ENCODE results near the gene SERPINB4.

SERPINB4 gene

DNA sequence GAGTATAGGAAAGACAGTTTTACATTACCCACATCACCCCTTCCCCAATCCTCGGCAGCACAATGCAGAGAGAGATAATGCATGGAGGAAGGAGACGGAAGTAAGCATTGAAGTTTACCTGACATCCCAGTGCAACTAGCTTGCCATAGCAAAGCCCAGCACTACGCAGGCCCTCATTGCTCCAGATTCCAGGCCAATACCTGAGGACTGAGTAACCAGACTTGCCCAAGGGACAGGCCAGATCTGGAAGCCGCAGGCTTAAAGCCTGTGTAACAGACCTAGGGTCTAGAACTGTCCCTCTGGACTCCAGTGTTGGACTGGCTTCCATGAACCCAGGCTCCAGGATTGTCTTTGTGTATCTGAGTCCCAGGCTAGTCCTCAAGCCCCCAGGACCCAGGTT is 17.6 kb downstream of the SERPINB4 start:
- Histone ChIP-seq H3K9me3 (ENCODE audit: control insufficient read depth, low read length) (peaks cover 33% of the 10 kb centered on the region), H3K4me3 (ENCODE audit: extremely low read depth, insufficient read depth, low read length, poor library complexity, severe bottlenecking) (no peak overlapping the region), H3K4me1 (ENCODE audit: control insufficient read depth, insufficient read depth, low read length, poor library complexity, severe bottlenecking) (no peaks in the 10 kb centered on the region), H3K27ac (ENCODE audit: low read depth, low read length, severe bottlenecking) (no peak overlapping the region), H3K36me3 (ENCODE audit: control insufficient read depth, insufficient read depth, low read length) (no peaks in the 10 kb centered on the region)
- WGBS, 2 experiments (ENCODE audit: insufficient coverage in 2 of 2): 83 to 90% methylated on average over 3 to 4 of the region's 4 CpGs

DNA sequence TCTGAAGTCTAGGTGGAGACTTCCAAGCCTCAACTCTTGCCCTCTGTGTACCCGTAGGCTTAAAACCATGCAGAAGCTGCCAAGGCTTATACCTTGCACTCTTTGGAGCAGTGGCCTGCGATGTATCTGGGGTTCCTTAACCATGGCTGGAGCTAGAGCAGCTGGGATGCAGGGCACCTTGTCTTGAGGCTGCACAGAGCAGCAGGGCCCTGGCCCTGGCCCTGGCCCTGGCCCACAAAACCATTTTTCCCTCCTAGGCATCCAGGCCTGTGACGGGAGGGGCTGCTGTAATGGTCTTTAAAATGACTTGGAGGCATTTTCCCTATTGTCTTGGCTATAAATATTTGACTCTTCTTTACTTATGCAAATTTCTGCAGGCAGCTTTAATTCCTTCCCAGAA is 19.2 kb downstream of the SERPINB4 start:
- H3K4me1 ChIP-seq (ENCODE audit: control insufficient read depth, insufficient read depth, low read length, poor library complexity, severe bottlenecking): no peaks in the 10 kb centered on the region
- H3K9me3 ChIP-seq (ENCODE audit: control insufficient read depth, low read length): peaks cover 33% of the 10 kb centered on the region
- no peaks in the 10 kb centered on the region for H3K36me3 ChIP-seq (ENCODE audit: control insufficient read depth, insufficient read depth, low read length)
- H3K27ac ChIP-seq (ENCODE audit: low read depth, low read length, severe bottlenecking): no peak overlapping the region
- no peak overlapping the region for H3K4me3 ChIP-seq (ENCODE audit: extremely low read depth, insufficient read depth, low read length, poor library complexity, severe bottlenecking)
- 88 to 93% methylated on average over 1 to 2 of the region's 3 CpGs for WGBS, 2 experiments (ENCODE audit: insufficient coverage in 2 of 2)

DNA sequence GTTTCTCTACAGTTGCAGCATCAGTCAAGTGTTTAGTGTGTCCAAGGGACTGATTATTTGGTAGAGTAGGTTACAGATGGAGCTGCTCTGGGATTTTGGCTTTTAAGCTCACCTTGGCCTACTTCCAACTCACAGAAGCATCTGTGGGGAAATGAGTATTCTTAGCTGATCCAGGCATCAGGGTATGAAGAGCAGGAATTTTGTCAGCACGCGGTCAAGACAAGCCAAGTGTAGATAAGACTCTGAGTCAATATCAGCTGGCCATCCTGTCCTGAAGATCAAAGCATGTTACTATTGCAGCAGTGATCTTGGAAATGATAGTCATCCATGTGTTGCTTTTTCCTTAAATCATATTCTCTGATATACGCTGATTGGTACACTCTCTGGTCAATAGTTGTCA is 24.4 kb downstream of the SERPINB4 start:
- Histone ChIP-seq H3K27ac (ENCODE audit: low read depth, low read length, severe bottlenecking) (no peak overlapping the region), H3K4me1 (ENCODE audit: control insufficient read depth, insufficient read depth, low read length, poor library complexity, severe bottlenecking) (peaks cover 4% of the 10 kb centered on the region), H3K4me3 (ENCODE audit: extremely low read depth, insufficient read depth, low read length, poor library complexity, severe bottlenecking) (no peak overlapping the region), H3K36me3 (ENCODE audit: control insufficient read depth, insufficient read depth, low read length) (no peaks in the 10 kb centered on the region), H3K9me3 (ENCODE audit: control insufficient read depth, low read length) (peaks cover 10% of the 10 kb centered on the region)
- 94 to 100% methylated on average over 2 to 3 of the region's 3 CpGs for WGBS, 2 experiments (ENCODE audit: insufficient coverage in 2 of 2)

DNA sequence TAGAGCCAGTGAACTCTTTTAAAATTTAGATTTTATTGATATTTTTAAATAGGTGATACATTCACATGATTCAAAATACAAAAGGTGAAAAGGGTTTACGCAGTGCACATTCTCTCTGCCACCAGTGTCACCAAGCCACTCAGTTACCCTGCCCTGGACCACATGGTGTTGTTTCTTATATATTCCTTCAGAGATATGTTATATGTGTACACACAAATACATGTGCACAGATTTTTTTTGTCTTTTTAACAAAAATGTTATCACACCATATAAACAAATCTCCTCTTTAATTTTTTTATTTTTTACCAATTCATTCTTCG is 26.2 kb downstream of the SERPINB4 start:
- H3K36me3 ChIP-seq (ENCODE audit: control insufficient read depth, insufficient read depth, low read length): no peaks in the 10 kb centered on the region
- no CpG with 5 or more reads among the region's 2 CpGs for WGBS, 2 experiments (ENCODE audit: insufficient coverage in 2 of 2)
- H3K27ac ChIP-seq (ENCODE audit: low read depth, low read length, severe bottlenecking): no peak overlapping the region
- no peak overlapping the region for H3K4me3 ChIP-seq (ENCODE audit: extremely low read depth, insufficient read depth, low read length, poor library complexity, severe bottlenecking)
- no peaks in the 10 kb centered on the region for H3K9me3 ChIP-seq (ENCODE audit: control insufficient read depth, low read length)
- H3K4me1 ChIP-seq (ENCODE audit: control insufficient read depth, insufficient read depth, low read length, poor library complexity, severe bottlenecking): peaks cover 4% of the 10 kb centered on the region

DNA sequence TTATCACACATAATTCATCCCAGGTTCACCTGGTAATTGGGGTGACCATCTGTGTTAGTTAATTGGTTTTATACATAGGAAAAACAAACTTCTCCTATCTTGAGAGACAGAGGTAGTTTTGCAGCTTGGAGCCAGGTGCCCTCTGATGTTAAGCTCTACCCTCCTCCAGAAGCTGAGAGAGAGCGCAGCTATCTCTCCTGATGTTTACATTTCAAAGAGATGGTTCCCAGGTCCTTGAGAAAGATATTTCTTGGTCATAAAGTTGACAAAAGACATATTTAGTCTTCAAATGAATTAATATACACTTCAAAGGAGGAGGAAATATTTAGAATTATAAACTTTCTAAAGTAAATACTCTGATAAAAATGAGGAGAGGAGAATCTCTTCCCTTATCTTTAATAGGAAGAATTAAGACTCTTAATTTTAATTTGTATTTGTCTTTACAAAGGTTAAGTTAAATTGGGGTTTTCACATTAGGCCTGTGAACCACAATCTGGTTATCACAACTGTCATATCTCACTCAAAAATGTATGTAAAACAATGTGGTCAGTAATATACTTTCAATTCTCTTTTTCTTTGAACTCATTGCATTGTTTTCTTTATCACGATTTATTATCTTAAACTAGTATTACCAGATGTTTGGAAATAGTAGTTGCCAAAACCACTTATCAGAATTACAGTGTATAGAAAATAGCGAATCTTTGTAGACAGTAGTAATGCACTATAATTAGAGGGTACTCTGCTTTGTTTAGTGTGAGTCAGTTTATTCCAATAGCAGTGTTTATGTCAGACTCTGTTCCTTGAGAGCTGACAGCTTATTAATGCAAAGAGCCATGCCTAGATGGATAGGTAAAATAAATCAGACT is 26.8 kb downstream of the SERPINB4 start:
- H3K27ac ChIP-seq (ENCODE audit: low read depth, low read length, severe bottlenecking): no peak overlapping the region
- H3K4me3 ChIP-seq (ENCODE audit: extremely low read depth, insufficient read depth, low read length, poor library complexity, severe bottlenecking): no peak overlapping the region
- no peaks in the 10 kb centered on the region for H3K9me3 ChIP-seq (ENCODE audit: control insufficient read depth, low read length)
- peaks cover 4% of the 10 kb centered on the region for H3K4me1 ChIP-seq (ENCODE audit: control insufficient read depth, insufficient read depth, low read length, poor library complexity, severe bottlenecking)
- H3K36me3 ChIP-seq (ENCODE audit: control insufficient read depth, insufficient read depth, low read length): no peaks in the 10 kb centered on the region
- WGBS, 2 experiments (ENCODE audit: insufficient coverage in 2 of 2): 0 to 83% methylated on average over 1 of the region's 3 CpGs

DNA sequence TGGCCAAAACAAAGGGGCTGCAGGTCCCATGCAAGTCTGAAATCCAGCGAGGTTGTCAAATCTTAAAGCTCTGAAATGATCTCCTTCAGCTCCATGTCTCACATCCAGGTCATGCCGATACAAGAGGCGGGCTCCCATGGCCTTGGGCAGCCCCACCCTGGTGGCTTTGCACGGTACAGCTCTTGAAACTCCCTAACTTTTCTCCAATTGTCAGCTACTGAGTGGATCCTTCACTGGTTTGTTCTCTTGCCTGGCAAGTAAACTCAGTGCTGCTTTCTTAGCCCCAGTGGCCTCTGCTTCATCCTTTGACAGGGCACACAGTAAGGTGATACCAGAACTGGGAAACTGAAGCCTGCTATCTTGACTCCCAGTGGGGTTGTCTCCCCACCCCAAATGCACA is 30.6 kb downstream of the SERPINB4 start:
- Histone ChIP-seq H3K36me3 (ENCODE audit: control insufficient read depth, insufficient read depth, low read length) (no peaks in the 10 kb centered on the region), H3K9me3 (ENCODE audit: control insufficient read depth, low read length) (no peaks in the 10 kb centered on the region), H3K27ac (ENCODE audit: low read depth, low read length, severe bottlenecking) (no peak overlapping the region), H3K4me3 (ENCODE audit: extremely low read depth, insufficient read depth, low read length, poor library complexity, severe bottlenecking) (no peak overlapping the region), H3K4me1 (ENCODE audit: control insufficient read depth, insufficient read depth, low read length, poor library complexity, severe bottlenecking) (peaks cover 4% of the 10 kb centered on the region)
- WGBS, 2 experiments (ENCODE audit: insufficient coverage in 2 of 2): 90 to 91% methylated on average over 4 of the region's 4 CpGs

DNA sequence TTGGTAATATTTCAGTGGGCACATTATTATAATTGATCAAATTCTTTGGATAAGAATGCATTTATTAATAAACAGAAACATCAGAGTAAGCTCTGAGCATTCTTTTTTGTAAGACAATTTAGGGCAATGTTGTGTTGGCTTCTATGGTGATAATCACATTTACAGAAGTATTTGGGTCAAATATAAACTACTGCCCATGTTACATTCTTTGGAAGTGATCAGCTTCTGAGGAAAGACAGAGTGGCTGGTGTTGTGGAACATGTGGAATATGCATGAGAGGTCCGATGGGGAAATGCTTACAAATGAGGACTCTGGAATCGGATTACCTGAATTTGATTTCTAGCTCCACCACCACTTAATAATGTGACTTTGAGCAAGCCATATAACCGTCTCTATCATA is 37.5 kb downstream of the SERPINB4 start:
- H3K27ac ChIP-seq (ENCODE audit: low read depth, low read length, severe bottlenecking): no peak overlapping the region
- no CpG with 5 or more reads among the region's 3 CpGs for WGBS, 2 experiments (ENCODE audit: insufficient coverage in 2 of 2)

DNA sequence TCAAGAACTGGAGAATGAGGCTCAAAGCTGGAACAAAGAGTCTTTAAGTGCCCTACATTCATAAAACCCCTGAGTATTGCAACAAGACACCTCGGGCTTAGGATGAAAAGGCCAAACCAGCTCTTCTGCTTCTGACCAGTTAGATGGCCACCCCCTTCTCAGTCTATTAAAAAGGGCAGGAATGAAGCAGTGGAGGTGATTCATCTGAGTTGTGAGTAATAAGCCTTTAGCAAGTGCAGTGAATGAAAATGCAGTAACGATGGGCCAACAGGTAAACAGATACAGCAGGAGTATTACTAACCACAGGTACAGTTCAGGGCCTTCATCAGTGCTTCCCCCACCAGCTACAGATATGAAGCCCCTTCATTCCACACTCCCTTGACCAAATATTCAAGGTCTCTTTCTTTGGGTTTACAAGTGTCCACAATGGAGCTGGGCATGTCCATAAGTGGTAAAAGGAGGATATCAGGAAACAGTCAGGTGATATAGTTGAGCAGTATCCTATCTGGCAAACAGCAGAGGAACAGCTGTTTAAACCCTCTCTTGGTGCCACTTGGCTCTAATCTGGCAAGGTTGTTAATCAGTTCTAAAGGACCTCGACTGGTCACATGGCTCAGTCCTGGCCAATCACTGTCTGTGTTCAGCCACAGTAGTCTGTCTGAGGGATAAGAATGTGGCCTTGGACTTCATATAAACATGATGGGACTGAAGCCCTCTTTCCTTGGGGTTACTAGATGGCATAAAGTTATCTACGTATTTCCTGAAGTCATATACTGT is 39.1 kb downstream of the SERPINB4 start:
- H3K4me3 ChIP-seq (ENCODE audit: extremely low read depth, insufficient read depth, low read length, poor library complexity, severe bottlenecking): no peak overlapping the region
- WGBS, 2 experiments (ENCODE audit: insufficient coverage in 2 of 2): 77 to 80% methylated on average over 1 to 3 of the region's 4 CpGs
- H3K27ac ChIP-seq (ENCODE audit: low read depth, low read length, severe bottlenecking): no peak overlapping the region
- H3K9me3 ChIP-seq (ENCODE audit: control insufficient read depth, low read length): no peaks in the 10 kb centered on the region
- H3K4me1 ChIP-seq (ENCODE audit: control insufficient read depth, insufficient read depth, low read length, poor library complexity, severe bottlenecking): no peaks in the 10 kb centered on the region
- no peaks in the 10 kb centered on the region for H3K36me3 ChIP-seq (ENCODE audit: control insufficient read depth, insufficient read depth, low read length)

More for the DNA sequence above, 37.5 kb downstream of the SERPINB4 start:
- H3K4me3 ChIP-seq (ENCODE audit: extremely low read depth, insufficient read depth, low read length, poor library complexity, severe bottlenecking): no peak overlapping the region
- H3K9me3 ChIP-seq (ENCODE audit: control insufficient read depth, low read length): no peaks in the 10 kb centered on the region
- H3K4me1 ChIP-seq (ENCODE audit: control insufficient read depth, insufficient read depth, low read length, poor library complexity, severe bottlenecking): no peaks in the 10 kb centered on the region
- no peaks in the 10 kb centered on the region for H3K36me3 ChIP-seq (ENCODE audit: control insufficient read depth, insufficient read depth, low read length)

DNA sequence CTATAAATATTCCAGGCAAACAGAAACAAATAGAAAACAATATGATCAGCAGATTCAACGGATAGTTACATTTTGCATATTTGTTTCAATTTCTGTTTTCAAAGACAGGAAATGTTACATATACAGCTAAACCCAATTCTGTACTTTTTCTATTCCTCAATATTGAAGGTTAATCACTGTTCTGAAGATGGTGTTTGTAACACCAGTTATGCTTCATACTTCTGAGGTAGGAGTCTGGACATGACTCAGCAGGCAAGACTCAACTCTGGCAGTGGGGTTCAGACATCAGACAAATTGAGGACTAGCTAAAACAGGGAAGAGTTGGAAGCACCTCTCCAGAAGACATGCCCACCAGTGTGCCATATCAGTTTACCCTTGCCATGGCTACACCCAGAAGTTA is 40.3 kb downstream of the SERPINB4 start:
- Histone ChIP-seq H3K4me3 (ENCODE audit: extremely low read depth, insufficient read depth, low read length, poor library complexity, severe bottlenecking) (no peak overlapping the region), H3K27ac (ENCODE audit: low read depth, low read length, severe bottlenecking) (no peak overlapping the region), H3K4me1 (ENCODE audit: control insufficient read depth, insufficient read depth, low read length, poor library complexity, severe bottlenecking) (no peaks in the 10 kb centered on the region), H3K36me3 (ENCODE audit: control insufficient read depth, insufficient read depth, low read length) (no peaks in the 10 kb centered on the region), H3K9me3 (ENCODE audit: control insufficient read depth, low read length) (no peaks in the 10 kb centered on the region)
- 0% methylated on average over 1 of the region's 1 CpG; no CpG with 5 or more reads in 1 of the 2 experiments for WGBS, 2 experiments (ENCODE audit: insufficient coverage in 2 of 2)

DNA sequence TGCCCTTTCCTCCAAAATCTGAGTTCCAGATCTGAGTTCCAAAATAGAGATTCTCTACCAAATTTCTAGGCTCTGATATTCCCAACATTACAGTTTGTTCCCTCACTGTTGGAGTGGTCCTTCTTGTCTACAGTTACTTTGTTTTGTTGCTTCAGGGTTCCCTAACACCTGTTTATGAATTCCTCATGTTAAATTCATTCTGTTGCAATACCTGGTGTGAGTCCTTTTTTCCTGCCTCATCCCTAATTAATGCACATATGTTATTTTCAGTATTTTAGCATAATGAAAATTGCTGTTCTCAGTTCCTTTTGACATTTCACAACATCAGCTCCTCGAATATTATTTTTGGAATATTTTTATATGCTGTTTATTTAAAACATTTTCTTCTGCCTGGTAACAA is 40.7 kb downstream of the SERPINB4 start:
- WGBS, 2 experiments (ENCODE audit: insufficient coverage in 2 of 2): no CpG with 5 or more reads among the region's 1 CpG
- H3K4me3 ChIP-seq (ENCODE audit: extremely low read depth, insufficient read depth, low read length, poor library complexity, severe bottlenecking): no peak overlapping the region
- no peak overlapping the region for H3K27ac ChIP-seq (ENCODE audit: low read depth, low read length, severe bottlenecking)
- no peaks in the 10 kb centered on the region for H3K9me3 ChIP-seq (ENCODE audit: control insufficient read depth, low read length)
- no peaks in the 10 kb centered on the region for H3K36me3 ChIP-seq (ENCODE audit: control insufficient read depth, insufficient read depth, low read length)
- H3K4me1 ChIP-seq (ENCODE audit: control insufficient read depth, insufficient read depth, low read length, poor library complexity, severe bottlenecking): no peaks in the 10 kb centered on the region

DNA sequence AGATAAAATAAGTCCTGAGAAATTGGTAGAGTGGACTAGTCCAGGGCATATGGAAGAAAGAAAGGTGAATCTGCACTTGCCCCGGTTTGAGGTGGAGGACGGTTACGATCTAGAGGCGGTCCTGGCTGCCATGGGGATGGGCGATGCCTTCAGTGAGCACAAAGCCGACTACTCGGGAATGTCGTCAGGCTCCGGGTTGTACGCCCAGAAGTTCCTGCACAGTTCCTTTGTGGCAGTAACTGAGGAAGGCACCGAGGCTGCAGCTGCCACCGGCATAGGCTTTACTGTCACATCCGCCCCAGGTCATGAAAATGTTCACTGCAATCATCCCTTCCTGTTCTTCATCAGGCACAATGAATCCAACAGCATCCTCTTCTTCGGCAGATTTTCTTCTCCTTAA is 47.1 kb downstream of the SERPINB4 start:
- WGBS, 2 experiments (ENCODE audit: insufficient coverage in 2 of 2): 78 to 80% methylated on average over 14 of the region's 14 CpGs
- H3K9me3 ChIP-seq (ENCODE audit: control insufficient read depth, low read length): no peaks in the 10 kb centered on the region
- H3K36me3 ChIP-seq (ENCODE audit: control insufficient read depth, insufficient read depth, low read length): no peaks in the 10 kb centered on the region
- no peak overlapping the region for H3K4me3 ChIP-seq (ENCODE audit: extremely low read depth, insufficient read depth, low read length, poor library complexity, severe bottlenecking)
- H3K27ac ChIP-seq (ENCODE audit: low read depth, low read length, severe bottlenecking): no peak overlapping the region
- H3K4me1 ChIP-seq (ENCODE audit: control insufficient read depth, insufficient read depth, low read length, poor library complexity, severe bottlenecking): no peaks in the 10 kb centered on the region

Measured in mesodermal cell (in vitro differentiated cells).